Measurements from ENCODE around the gene NISCH. TPM values are rescaled to one million over a fixed set of nuclear protein-coding genes. Genes with fewer than 3 reads are reported as not detected.

The NISCH gene
- total RNA-seq, 1 experiment from 2014 or later, result 60.4 TPM

DNA sequence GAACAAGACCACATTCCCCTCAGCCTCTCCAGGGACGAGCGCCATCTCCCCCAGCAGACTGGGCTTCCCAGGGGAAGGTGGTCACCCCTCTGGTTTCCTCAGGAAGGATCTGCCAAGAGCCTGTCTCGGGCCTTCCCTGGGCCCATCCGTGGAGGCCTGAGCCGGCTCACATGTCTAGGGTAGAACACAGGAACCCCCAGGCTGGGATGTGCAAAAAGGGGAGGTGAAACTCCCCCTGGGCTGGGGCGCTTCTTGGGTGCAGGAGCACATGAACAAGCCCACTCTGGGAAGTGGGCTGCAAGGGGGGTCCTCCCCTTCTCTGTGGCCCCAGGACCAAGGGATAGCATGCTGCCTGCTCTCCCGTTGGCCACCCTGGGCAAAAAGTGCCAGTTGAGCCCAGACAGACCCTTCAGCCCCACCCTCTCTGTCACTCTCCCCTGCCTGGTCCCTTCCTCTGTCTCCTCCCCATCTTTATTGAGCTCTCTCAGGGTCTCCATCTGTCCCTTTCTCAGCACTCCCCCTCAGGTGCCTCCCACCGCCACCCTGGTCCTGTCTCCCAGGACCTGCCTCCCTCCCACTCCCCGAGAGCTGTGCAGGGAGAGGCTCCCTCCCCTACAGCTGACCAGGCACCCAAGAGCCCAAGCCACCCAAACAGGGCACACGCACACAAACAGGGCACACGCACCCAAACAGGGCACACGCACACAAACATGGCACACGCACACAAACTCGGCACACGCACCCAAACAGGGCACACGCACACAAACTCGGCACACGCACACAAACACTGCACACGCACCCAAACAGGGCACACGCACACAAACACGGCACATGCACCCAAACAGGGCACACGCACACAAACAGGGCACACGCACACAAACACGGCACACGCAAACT lies 11.4 kb upstream of the NISCH start:
- CTCF ChIA-PET, result no interaction called here
- H3K4me1 ChIP-seq (ENCODE audit: insufficient read depth, low read length), result no peaks in the 10 kb centered on the region
- H3F3A ChIP-seq (ENCODE audit: low read length, unreplicated experiment), result no peaks in the 10 kb centered on the region
- BruUV-seq (replicated peaks), result no TSS peak
- H3K79me2 ChIP-seq (ENCODE audit: low read length), result no peaks in the 10 kb centered on the region
- H3K9ac ChIP-seq (ENCODE audit: low read length), result no peak overlapping the region
- no peak overlapping the region for H2AFZ ChIP-seq (ENCODE audit: low read length)
- H3K4me3 ChIP-seq (ENCODE audit: low read length), result no peak overlapping the region
- H3K4me2 ChIP-seq (ENCODE audit: low read length), result no peak overlapping the region
- intact Hi-C loops (cut with micrococcal nuclease), result no loop called here
- DNase-seq, result no peak
- TF ChIP-seq EZH2 (IDR thresholded peaks at IDR 0.05; ENCODE audit: low read length, unreplicated experiment), result no peak
- TF ChIP-seq, protein P1, sequence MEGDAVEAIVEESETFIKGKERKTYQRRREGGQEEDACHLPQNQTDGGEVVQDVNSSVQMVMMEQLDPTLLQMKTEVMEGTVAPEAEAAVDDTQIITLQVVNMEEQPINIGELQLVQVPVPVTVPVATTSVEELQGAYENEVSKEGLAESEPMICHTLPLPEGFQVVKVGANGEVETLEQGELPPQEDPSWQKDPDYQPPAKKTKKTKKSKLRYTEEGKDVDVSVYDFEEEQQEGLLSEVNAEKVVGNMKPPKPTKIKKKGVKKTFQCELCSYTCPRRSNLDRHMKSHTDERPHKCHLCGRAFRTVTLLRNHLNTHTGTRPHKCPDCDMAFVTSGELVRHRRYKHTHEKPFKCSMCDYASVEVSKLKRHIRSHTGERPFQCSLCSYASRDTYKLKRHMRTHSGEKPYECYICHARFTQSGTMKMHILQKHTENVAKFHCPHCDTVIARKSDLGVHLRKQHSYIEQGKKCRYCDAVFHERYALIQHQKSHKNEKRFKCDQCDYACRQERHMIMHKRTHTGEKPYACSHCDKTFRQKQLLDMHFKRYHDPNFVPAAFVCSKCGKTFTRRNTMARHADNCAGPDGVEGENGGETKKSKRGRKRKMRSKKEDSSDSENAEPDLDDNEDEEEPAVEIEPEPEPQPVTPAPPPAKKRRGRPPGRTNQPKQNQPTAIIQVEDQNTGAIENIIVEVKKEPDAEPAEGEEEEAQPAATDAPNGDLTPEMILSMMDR (conservative IDR thresholded peaks at IDR 0.05; ENCODE audit: low read depth, low read length), result no peak
- ATAC-seq, result no peak
- POLR2A ChIA-PET (ENCODE audit: unreplicated experiment), result no interaction called here
- H3K36me3 ChIP-seq (ENCODE audit: low read depth, low read length), result no peaks in the 10 kb centered on the region
- H3K27me3 ChIP-seq (ENCODE audit: low read length), result no peaks in the 10 kb centered on the region
- H3K9me2 ChIP-seq (replicated peaks; ENCODE audit: low read length), result no peaks in the 10 kb centered on the region
- no peak overlapping the region for H3K27ac ChIP-seq (ENCODE audit: low read length)
- H4K20me1 ChIP-seq (ENCODE audit: low read length), result no peaks in the 10 kb centered on the region
- no peaks in the 10 kb centered on the region for H3K9me3 ChIP-seq (ENCODE audit: low read length)

DNA sequence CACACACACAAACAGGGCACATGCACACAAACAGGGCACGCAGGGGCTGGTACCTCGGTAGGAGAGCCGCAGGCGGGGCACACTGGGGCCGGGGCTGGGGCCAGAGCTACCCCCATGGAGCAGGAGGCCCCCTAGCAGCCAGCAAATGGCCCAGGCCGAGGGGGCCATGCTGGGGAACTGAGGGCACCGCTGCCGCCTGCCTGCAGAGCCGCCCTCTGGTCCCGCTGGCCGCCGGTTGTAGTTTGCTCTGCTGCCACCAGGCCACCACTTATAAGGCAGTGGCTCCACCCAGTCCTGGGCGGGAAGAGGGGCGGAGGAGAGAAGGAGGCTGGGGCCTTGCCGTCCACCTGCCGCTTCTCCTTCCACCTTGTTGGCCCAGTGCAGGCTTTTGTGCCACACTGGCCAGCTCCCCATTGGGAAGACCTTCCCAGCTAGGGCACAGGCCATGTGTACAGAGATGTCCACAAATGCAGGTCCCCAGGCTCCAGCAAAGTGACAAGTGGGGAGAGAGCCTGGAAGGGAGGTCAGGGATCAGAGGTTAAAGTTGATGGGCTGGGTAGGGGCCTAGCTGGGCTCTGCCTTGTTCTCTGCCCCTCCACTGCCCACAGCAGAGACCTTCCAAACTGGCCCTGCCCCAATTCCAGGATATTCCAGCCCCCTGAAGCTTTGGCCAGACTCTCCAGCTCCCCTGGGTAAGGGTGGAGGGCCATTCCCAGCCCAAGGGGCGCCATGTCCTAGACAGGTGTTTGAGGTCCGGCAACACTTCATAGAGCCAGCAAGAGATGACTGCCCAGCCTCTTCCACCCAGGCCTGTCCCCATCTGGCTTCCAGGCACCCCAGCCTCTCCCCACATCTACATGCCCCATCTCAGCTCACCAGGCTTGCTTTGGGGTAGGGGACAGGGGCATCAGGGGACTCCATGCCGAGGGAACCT lies 10.3 kb upstream of the NISCH start, which contains the start of gene SEMA3G:
SEMA3G (minus strand) TSS at position 244 of the 934 bp plus-strand sequence; CDS start at position 168, 76 bp downstream.
- intact Hi-C loops (cut with micrococcal nuclease), result no loop called here
- H3K9ac ChIP-seq (ENCODE audit: low read length), result no peak within 1 kb of the TSS

More for the DNA sequence above, 10.3 kb upstream of the NISCH start, which contains the start of gene SEMA3G:
- Histone ChIP-seq H3K4me1 (ENCODE audit: insufficient read depth, low read length) (peaks cover 4% of the 10 kb centered on the region), H3K4me3 (ENCODE audit: low read length) (no peak within 1 kb of the TSS), H3K4me2 (ENCODE audit: low read length) (peak within 1 kb of the TSS; percentile 28; the same call in 1 of the 2 replicates), H3K27ac (ENCODE audit: low read length) (no peak within 1 kb of the TSS), H3K27me3 (ENCODE audit: low read length) (no peaks in the 10 kb centered on the region), H3K36me3 (ENCODE audit: low read depth, low read length) (no peaks in the 10 kb centered on the region), H4K20me1 (ENCODE audit: low read length) (no peaks in the 10 kb centered on the region), H2AFZ (ENCODE audit: low read length) (peak within 1 kb of the TSS; percentile 54; the same call in 1 of the 2 replicates), H3F3A (ENCODE audit: low read length, unreplicated experiment) (no peaks in the 10 kb centered on the region), H3K9me2 (replicated peaks; ENCODE audit: low read length) (no peaks in the 10 kb centered on the region), H3K9me3 (ENCODE audit: low read length) (no peaks in the 10 kb centered on the region), H3K79me2 (ENCODE audit: low read length) (no peaks in the 10 kb centered on the region)
- ATAC-seq (peak; percentile 86), DNase-seq (peak; percentile 71)
- POLR2A ChIA-PET (ENCODE audit: unreplicated experiment), result no interaction called here
- no TSS peak for BruUV-seq (replicated peaks)
- CTCF ChIA-PET, result interaction anchor here (0.5 to 1.2 kb wide), 3 partner anchors 9 to 33 kb away, joined by 3 to 7 read pairs (median 4); no protein-coding TSS in a partner anchor
- TF ChIP-seq EZH2phosphoT487 (IDR thresholded peaks at IDR 0.05; ENCODE audit: borderline replicate concordance, low read length), result no peak
- TF ChIP-seq, protein P1 (conservative IDR thresholded peaks at IDR 0.05; ENCODE audit: low read depth, low read length), result peak; percentile 30

Data from PC-3 (cell line).